Measurements from ENCODE around the gene SLC25A42. TPM values are rescaled to one million over a fixed set of nuclear protein-coding genes. Genes with fewer than 3 reads are reported as not detected.
A peak's percentile ranks its signal among the peaks of the same experiment; 100 is the strongest.

The SLC25A42 gene
- total RNA-seq, 2 donors from 2014 or later, result 14.1 to 18.5 TPM

- H3K4me1 Mint-ChIP-seq, result peaks cover 5% of the 10 kb centered on the region
- no peaks in the 10 kb centered on the region for H3K9me3 Mint-ChIP-seq
- H3K27ac Mint-ChIP-seq, result peak overlapping the region; percentile 10
- H3K27me3 Mint-ChIP-seq, result no peaks in the 10 kb centered on the region
- peak; percentile 21 for ATAC-seq (replicated peaks)
- H3K4me3 Mint-ChIP-seq, result no peak overlapping the region
- H3K36me3 Mint-ChIP-seq (ENCODE audit: low read depth), result peaks cover 40% of the 10 kb centered on the region
These were observed 23.9 kb upstream of the SLC25A42 start for GRCh38 chr19:19039901-19040300.

DNA sequence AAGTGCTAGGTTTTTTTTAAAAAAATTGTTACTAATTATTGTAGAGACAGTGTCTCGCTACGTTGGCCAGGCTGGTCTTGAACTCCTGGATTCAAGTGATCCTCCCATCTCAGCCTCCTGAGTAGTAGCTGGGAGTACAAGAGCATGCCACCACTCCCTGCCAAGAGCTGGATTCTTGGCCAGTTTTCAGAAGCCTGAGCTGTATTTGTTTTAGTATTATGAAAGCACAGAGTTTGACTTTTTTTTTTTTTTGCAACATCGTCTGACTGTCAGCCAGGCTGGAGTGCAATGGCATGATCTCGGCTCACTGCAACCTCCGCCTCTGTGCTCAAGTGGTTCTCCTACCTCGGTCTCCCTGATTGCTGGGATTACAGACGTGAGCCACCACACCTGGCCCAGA, 23.4 kb upstream of the SLC25A42 start:
- Mint-ChIP-seq H3K27ac (no peak overlapping the region), H3K4me3 (no peak overlapping the region), H3K36me3 (ENCODE audit: low read depth) (peaks cover 46% of the 10 kb centered on the region), H3K9me3 (no peaks in the 10 kb centered on the region), H3K4me1 (peaks cover 5% of the 10 kb centered on the region), H3K27me3 (no peaks in the 10 kb centered on the region)
- ATAC-seq (replicated peaks), result no peak

- Mint-ChIP-seq H3K27me3 (no peaks in the 10 kb centered on the region), H3K27ac (no peak overlapping the region), H3K36me3 (ENCODE audit: low read depth) (peaks cover 59% of the 10 kb centered on the region), H3K9me3 (no peaks in the 10 kb centered on the region), H3K4me3 (no peak overlapping the region), H3K4me1 (no peaks in the 10 kb centered on the region)
- no peak for ATAC-seq (replicated peaks)
These were observed 21.0 kb upstream of the SLC25A42 start for GRCh38 chr19:19042732-19043280.

DNA sequence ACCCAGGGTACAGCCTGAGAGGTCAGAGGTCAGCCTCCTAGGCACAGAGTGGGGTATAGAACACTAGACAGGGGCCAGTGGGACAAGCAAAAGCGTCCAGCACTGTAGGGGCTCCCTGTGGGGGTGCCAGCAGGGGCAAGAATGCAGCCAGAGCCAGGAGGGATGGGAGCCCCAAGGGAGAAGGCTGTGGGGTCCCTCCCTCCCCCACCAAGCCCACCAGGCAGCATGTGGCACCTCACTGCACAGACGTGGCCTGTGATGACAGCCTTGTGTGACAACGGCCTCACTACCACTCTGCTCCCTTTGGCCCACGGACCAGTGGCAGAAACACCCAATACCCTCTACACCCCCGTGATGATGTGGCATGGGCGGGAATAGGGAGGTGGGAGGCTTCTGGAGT, 20.3 kb upstream of the SLC25A42 start:
- Mint-ChIP-seq H3K27me3 (no peaks in the 10 kb centered on the region), H3K4me3 (no peak overlapping the region), H3K27ac (no peak overlapping the region), H3K36me3 (ENCODE audit: low read depth) (peaks cover 61% of the 10 kb centered on the region), H3K4me1 (no peaks in the 10 kb centered on the region), H3K9me3 (no peaks in the 10 kb centered on the region)
- no peak for ATAC-seq (replicated peaks)

DNA sequence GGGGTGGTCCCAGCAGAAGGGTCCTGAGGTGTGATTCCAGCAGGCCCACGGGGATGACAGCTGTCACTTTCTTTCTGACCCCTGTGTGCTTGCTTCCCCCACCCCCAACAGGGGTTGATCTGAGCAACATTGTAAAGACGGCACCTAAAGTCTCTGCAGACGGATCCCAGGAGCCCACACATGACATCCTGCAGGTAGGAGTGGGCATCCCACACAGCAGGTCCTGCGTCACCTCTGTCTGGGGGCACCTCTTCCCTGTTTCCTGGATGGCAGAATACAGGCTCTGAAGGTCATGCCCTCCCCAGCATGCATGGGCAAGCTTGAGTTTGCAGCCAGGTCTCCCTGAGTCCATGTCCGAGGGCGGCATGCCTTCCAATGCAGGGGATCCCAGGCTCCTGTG, 19.9 kb upstream of the SLC25A42 start:
- Mint-ChIP-seq H3K36me3 (ENCODE audit: low read depth) (peaks cover 61% of the 10 kb centered on the region), H3K4me3 (no peak overlapping the region)
- ATAC-seq (replicated peaks), result no peak

DNA sequence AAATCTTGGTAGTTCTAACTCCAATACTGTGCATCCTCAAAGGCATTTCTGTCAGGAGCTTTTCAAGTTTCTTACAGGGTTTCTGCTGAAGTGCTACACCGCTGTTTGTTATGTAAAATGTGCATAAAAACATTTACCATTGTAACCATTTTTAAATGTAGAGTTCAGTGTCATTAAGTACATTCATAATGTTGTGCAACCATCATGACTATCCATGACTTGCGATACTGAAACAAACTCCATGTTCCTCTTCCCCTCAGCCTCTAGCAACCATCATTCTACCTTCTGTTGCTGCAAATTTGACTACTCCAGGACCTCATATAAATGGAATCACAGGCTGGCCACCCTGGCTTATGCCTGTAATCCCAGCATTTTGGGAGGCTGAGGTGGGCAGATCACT, 14.4 kb upstream of the SLC25A42 start:
- peaks cover 90% of the 10 kb centered on the region for H3K36me3 Mint-ChIP-seq (ENCODE audit: low read depth)
- no peaks in the 10 kb centered on the region for H3K9me3 Mint-ChIP-seq
- H3K4me1 Mint-ChIP-seq, result no peaks in the 10 kb centered on the region
- H3K4me3 Mint-ChIP-seq, result no peak overlapping the region
- no peak for ATAC-seq (replicated peaks)
- no peaks in the 10 kb centered on the region for H3K27me3 Mint-ChIP-seq
- no peak overlapping the region for H3K27ac Mint-ChIP-seq

More for the DNA sequence above, 19.9 kb upstream of the SLC25A42 start:
- H3K4me1 Mint-ChIP-seq, result no peaks in the 10 kb centered on the region
- H3K27ac Mint-ChIP-seq, result no peak overlapping the region
- no peaks in the 10 kb centered on the region for H3K27me3 Mint-ChIP-seq
- no peaks in the 10 kb centered on the region for H3K9me3 Mint-ChIP-seq

DNA sequence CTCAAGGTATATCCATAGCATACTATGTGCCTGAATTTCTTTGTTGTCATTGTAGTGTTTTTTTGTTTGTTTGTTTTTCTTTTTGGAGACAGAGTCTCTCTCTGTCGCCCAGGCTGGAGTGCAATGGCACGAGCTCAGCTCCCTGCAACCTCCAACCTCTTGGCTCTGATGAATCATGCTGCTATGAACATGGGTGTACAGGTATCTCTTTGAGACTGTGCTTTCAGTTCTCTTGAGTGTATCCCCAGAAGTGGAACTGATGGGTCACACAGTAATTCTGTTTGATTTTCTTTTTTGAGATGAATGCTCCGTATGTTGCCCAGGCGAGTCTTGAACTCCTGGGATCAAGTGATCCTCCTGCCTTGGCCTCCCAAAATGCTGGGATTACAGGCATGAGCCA, 13.7 kb upstream of the SLC25A42 start:
- Mint-ChIP-seq H3K36me3 (ENCODE audit: low read depth) (peaks cover 86% of the 10 kb centered on the region), H3K9me3 (no peaks in the 10 kb centered on the region), H3K27ac (peak overlapping the region; percentile 4), H3K4me1 (no peaks in the 10 kb centered on the region), H3K27me3 (no peaks in the 10 kb centered on the region), H3K4me3 (no peak overlapping the region)
- no peak for ATAC-seq (replicated peaks)

- ATAC-seq (replicated peaks), result no peak
- Mint-ChIP-seq H3K4me1 (no peaks in the 10 kb centered on the region), H3K36me3 (ENCODE audit: low read depth) (peaks cover 84% of the 10 kb centered on the region), H3K4me3 (no peak overlapping the region), H3K9me3 (no peaks in the 10 kb centered on the region), H3K27me3 (no peaks in the 10 kb centered on the region), H3K27ac (peak overlapping the region; percentile 4)
These were observed 13.1 kb upstream of the SLC25A42 start for GRCh38 chr19:19050731-19051130.

- Mint-ChIP-seq H3K36me3 (ENCODE audit: low read depth) (peaks cover 82% of the 10 kb centered on the region), H3K27me3 (no peaks in the 10 kb centered on the region), H3K27ac (no peak overlapping the region), H3K4me1 (no peaks in the 10 kb centered on the region), H3K9me3 (no peaks in the 10 kb centered on the region), H3K4me3 (no peak overlapping the region)
- no peak for ATAC-seq (replicated peaks)
These were observed 12.1 kb upstream of the SLC25A42 start for GRCh38 chr19:19051478-19052213.

DNA sequence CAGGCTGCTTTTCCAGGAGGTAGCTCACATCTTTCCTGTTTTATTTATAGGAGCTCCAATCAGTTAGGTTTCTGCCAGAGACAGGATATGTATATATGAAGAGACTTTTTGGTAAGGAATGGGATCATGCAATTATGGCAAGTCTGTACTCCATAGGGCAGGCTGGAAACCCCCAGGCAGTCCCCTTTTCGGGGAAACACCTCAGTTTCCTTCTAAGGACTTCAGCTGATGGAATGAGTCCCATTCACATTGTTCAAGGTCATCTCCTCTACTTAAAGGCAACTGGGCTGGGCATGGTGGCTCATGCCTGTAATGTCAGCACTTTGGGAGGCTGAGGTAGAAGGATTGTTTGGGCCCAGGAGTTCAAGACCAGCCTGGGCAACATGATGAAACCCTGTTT, 10.9 kb upstream of the SLC25A42 start:
- no peaks in the 10 kb centered on the region for H3K9me3 Mint-ChIP-seq
- no peak for ATAC-seq (replicated peaks)
- H3K27ac Mint-ChIP-seq, result no peak overlapping the region

GRCh38 chr19:19053508-19054314, 10.1 kb upstream of the SLC25A42 start:
- Mint-ChIP-seq H3K27me3 (no peaks in the 10 kb centered on the region), H3K4me3 (no peak overlapping the region), H3K27ac (no peak overlapping the region), H3K4me1 (no peaks in the 10 kb centered on the region), H3K9me3 (no peaks in the 10 kb centered on the region), H3K36me3 (ENCODE audit: low read depth) (peaks cover 69% of the 10 kb centered on the region)
- peak; percentile 62 for ATAC-seq (replicated peaks)

More for the DNA sequence above, 10.9 kb upstream of the SLC25A42 start:
- no peaks in the 10 kb centered on the region for H3K4me1 Mint-ChIP-seq
- no peaks in the 10 kb centered on the region for H3K27me3 Mint-ChIP-seq
- no peak overlapping the region for H3K4me3 Mint-ChIP-seq
- peaks cover 77% of the 10 kb centered on the region for H3K36me3 Mint-ChIP-seq (ENCODE audit: low read depth)

DNA sequence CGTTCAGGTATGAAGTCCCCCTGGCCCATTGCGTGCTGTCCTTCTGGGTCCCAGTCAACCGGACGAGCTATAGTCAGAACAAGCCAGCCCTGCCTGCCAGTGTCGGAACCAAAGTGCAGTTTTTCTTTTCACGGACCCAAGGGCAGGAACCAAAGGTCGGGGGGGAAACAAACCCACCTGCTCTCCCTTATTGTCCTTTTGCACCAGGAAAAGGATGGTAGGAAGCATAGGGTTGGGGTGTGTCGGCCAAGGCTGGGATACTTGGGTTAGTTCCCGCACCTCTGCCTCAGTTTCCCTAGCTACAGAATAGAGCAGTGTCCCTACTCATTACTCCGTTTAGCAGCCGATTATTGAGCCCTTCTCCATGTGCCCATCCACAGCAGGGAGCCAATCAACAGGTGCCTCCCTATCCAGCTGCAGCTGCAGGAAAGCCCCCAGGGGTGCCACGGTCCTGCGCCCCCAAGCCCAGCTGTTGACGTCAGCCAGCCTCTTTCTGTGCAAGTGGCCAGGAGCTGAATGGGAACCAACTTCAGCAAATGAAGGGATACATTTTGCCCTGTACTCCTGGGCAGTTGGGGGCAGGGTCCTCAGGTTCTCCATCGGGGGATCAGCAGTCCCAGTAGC, 9.4 kb upstream of the SLC25A42 start:
- H3K4me1 Mint-ChIP-seq, result no peaks in the 10 kb centered on the region
- H3K27me3 Mint-ChIP-seq, result no peaks in the 10 kb centered on the region
- no peak overlapping the region for H3K4me3 Mint-ChIP-seq
- no peaks in the 10 kb centered on the region for H3K9me3 Mint-ChIP-seq
- no peak for ATAC-seq (replicated peaks)
- no peak overlapping the region for H3K27ac Mint-ChIP-seq
- peaks cover 62% of the 10 kb centered on the region for H3K36me3 Mint-ChIP-seq (ENCODE audit: low read depth)

- no peak overlapping the region for H3K27ac Mint-ChIP-seq
- H3K4me1 Mint-ChIP-seq, result no peaks in the 10 kb centered on the region
- H3K36me3 Mint-ChIP-seq (ENCODE audit: low read depth), result peaks cover 57% of the 10 kb centered on the region
- ATAC-seq (replicated peaks), result no peak
- H3K4me3 Mint-ChIP-seq, result no peak overlapping the region
- H3K27me3 Mint-ChIP-seq, result no peaks in the 10 kb centered on the region
- H3K9me3 Mint-ChIP-seq, result no peaks in the 10 kb centered on the region
These were observed 8.8 kb upstream of the SLC25A42 start for GRCh38 chr19:19054939-19055440.

DNA sequence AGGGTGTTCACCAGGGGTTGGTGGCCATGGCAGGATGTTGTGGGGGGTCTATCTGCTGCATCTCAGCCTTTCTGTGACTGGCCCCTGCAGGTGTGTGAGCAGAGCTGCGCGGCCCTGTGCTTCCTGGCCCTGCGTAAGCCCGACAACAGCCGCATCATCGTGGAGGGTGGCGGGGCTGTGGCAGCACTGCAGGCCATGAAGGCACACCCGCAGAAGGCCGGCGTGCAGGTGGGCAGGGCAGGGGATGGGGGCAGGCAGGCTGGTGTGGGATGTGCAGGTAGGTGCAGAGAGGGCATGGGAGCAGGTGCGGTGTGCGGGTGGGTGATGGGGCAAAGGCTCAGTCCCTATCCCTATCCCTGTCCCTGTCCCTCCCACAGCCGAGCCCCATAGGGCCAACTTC, 8.1 kb upstream of the SLC25A42 start:
- Mint-ChIP-seq H3K4me1 (no peaks in the 10 kb centered on the region), H3K4me3 (no peak overlapping the region), H3K27me3 (no peaks in the 10 kb centered on the region), H3K36me3 (ENCODE audit: low read depth) (peaks cover 50% of the 10 kb centered on the region), H3K27ac (no peak overlapping the region), H3K9me3 (no peaks in the 10 kb centered on the region)
- ATAC-seq (replicated peaks), result no peak
